Uterus (tissue), 4 donors: ENCODE results near the gene LINC01488. TPM values are rescaled to one million over a fixed set of nuclear protein-coding genes. Genes with fewer than 3 reads are reported as not detected.

Source experiments
- DNase-seq, 2 donors: peaks; one replicate each; pipeline ENCODE4 v3.0.0-alpha.2; 2019 to 2020
- H3K27ac ChIP-seq, 2 donors: fragments of 200-600 bp; sonication (generic); 1 replicate in 1 of 2; 2 replicates in 1 of 2; pipeline ENCODE4 v1.5.1; 2016 to 2018
- H3K27me3 ChIP-seq, 2 donors: fragments of 200-600 bp; sonication (generic); one replicate each; pipeline ENCODE4 v1.5.1; 2018 to 2019; ENCODE audit warnings: control low read depth in 1 of 2
- H3K36me3 ChIP-seq, 2 donors: fragments of 200-600 bp; sonication (generic); one replicate each; pipeline ENCODE4 v1.5.1; 2019; ENCODE audit warnings: control low read depth in 1 of 2
- H3K4me1 ChIP-seq, 2 donors: fragments of 200-600 bp; sonication (generic); one replicate each; pipeline ENCODE4 v1.5.1; 2018 to 2019; ENCODE audit warnings: control low read depth in 1 of 2
- H3K4me3 ChIP-seq, 2 donors: fragments of 200-600 bp; sonication (generic); 1 replicate in 1 of 2; 2 replicates in 1 of 2; pipeline ENCODE4 v1.5.1; 2018 to 2019; ENCODE audit warnings: mild to moderate bottlenecking in 1 of 2
- H3K9me3 ChIP-seq, 2 donors: fragments of 200-600 bp; sonication (generic); one replicate each; pipeline ENCODE4 v1.5.1; 2019; ENCODE audit warnings: control low read depth in 1 of 2
- CTCF ChIP-seq, 4 experiments: fragments of 200-600 bp in 2 of 4; fragments of 450-650 bp in 2 of 4; sonication (generic) in 2 of 4; IDR thresholded peaks; one replicate each; pipeline ENCODE4 v1.5.1; 2016 to 2019; ENCODE audit warnings: antibody characterized with exemption in 4 of 4, mild to moderate bottlenecking in 2 of 4, moderate library complexity in 1 of 4
- POLR2A ChIP-seq, 2 donors: fragments of 450-650 bp; IDR thresholded peaks; one replicate each; pipeline ENCODE4 v1.6.1; 2016; ENCODE audit warnings: antibody characterized with exemption in 2 of 2, mild to moderate bottlenecking in 1 of 2, moderate library complexity in 1 of 2
- intact Hi-C: fragments of 100-400 bp; cut with DNase I; formaldehyde crosslinking; loops from one replicate; pipeline ENCODE4 v1.15.1; 2023; ENCODE audit warnings: low total_unique reads
- total RNA-seq, 4 donors: library from RNA; depleted of rRNA in 3 of 4; stranded (reverse); fragments of >200 nt in 3 of 4; gene quantifications; one replicate each; pipeline versions ENCODE4 v1.1.0 to v1.2.4, GENCODE V29; 2014 to 2023
- donor health status: DM: yes; HTN: yes; CAD: no.

The LINC01488 gene
- total RNA-seq, 4 donors from 2014 or later, result not detected

DNA sequence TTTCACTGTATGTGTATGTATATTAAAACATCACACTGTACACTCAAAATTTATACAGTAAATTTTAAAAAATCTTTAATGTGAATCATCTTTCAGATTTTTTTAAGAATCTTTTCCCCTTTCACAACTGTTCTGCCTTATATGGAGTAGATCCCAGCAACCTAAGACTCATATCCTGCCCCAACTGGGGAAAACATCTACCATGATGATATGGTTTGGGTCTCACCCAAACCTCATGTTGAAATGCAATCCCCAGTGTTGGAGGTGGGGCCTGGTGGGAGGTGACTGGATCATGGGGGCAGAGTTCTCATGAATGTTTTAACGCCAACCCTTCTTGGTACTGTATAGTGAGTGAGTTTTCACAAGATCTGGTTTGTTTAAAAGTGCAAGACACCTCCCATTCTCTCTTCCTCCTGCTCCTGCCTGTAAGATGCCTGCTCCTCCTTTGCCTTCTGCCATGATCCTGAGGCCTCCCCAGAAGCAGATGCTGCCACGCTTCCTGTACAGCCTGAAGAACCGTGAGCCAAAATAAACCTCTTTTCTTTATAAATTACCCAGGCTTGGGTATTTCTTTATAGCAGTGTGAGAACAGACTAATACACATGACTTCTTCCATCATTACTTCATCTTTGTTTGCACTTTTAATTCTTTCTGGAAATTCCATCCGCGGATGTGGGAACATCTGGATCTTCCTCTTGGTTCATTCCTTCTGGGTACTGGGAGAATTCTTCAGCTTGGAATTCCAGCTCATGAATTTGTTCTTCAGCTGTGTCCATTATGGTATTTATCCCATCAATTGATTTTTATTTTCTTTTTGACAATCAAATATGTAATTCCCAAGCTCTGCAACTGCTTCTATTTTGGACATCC lies 36.9 kb downstream of the LINC01488 start:
- no peak overlapping the region for H3K27ac ChIP-seq
- no peaks in the 10 kb centered on the region for H3K4me1 ChIP-seq
- no peak for DNase-seq
- H3K36me3 ChIP-seq, result no peaks in the 10 kb centered on the region
- intact Hi-C loops, result no loop called here
- H3K4me3 ChIP-seq, result no peak overlapping the region
- no peak for TF ChIP-seq CTCF (IDR thresholded peaks at IDR 0.05)
- TF ChIP-seq POLR2A (IDR thresholded peaks at IDR 0.05), result no peak
- H3K9me3 ChIP-seq, result no peaks in the 10 kb centered on the region
- H3K27me3 ChIP-seq, result no peaks in the 10 kb centered on the region

- Histone ChIP-seq H3K36me3 (no peaks in the 10 kb centered on the region), H3K9me3 (no peaks in the 10 kb centered on the region), H3K27me3 (no peaks in the 10 kb centered on the region), H3K4me1 (no peaks in the 10 kb centered on the region), H3K4me3 (no peak overlapping the region), H3K27ac (no peak overlapping the region)
- no peak for DNase-seq
- intact Hi-C loops, result no loop called here
- no peak for TF ChIP-seq CTCF (IDR thresholded peaks at IDR 0.05)
- no peak for TF ChIP-seq POLR2A (IDR thresholded peaks at IDR 0.05)
These were observed 38.9 kb downstream of the LINC01488 start for GRCh38 chr11:69520186-69520916.

GRCh38 chr11:69521457-69521856 lies 40.0 kb downstream of the LINC01488 start:
- DNase-seq, result no peak
- Histone ChIP-seq H3K4me3 (no peak overlapping the region), H3K36me3 (no peaks in the 10 kb centered on the region), H3K4me1 (no peaks in the 10 kb centered on the region), H3K27me3 (no peaks in the 10 kb centered on the region), H3K27ac (no peak overlapping the region), H3K9me3 (no peaks in the 10 kb centered on the region)
- TF ChIP-seq CTCF (IDR thresholded peaks at IDR 0.05), result no peak
- intact Hi-C loops, result no loop called here

DNA sequence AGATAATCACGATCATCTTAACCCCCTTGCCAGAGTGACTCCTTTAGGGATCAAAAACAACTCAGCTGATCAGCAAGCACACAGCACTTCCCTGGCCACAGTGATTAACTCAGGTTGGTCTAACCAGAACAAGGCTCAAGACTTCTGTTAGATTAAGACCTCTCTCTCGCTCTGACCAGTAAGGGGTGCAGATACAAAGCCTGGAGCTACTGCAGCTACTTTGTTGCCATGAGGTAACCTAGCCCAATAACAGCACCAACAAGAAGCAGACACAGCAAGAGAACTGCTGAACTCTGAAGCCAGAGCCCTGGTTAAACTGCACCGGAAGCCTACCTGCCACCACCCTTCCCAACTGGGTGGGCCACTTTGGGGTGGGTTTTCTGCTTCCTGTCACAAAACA lies 42.0 kb downstream of the LINC01488 start:
- Histone ChIP-seq H3K4me1 (no peaks in the 10 kb centered on the region), H3K4me3 (no peak overlapping the region), H3K9me3 (no peaks in the 10 kb centered on the region), H3K36me3 (no peaks in the 10 kb centered on the region), H3K27me3 (no peaks in the 10 kb centered on the region), H3K27ac (no peak overlapping the region)
- intact Hi-C loops, result no loop called here
- no peak for DNase-seq
- TF ChIP-seq POLR2A (IDR thresholded peaks at IDR 0.05), result no peak
- TF ChIP-seq CTCF (IDR thresholded peaks at IDR 0.05), result no peak

- Histone ChIP-seq H3K27ac (no peak overlapping the region), H3K4me1 (no peaks in the 10 kb centered on the region), H3K36me3 (no peaks in the 10 kb centered on the region), H3K4me3 (no peak overlapping the region), H3K9me3 (no peaks in the 10 kb centered on the region), H3K27me3 (no peaks in the 10 kb centered on the region)
- TF ChIP-seq CTCF (IDR thresholded peaks at IDR 0.05), result no peak
- intact Hi-C loops, result no loop called here
- DNase-seq, result no peak
These were observed 42.9 kb downstream of the LINC01488 start for GRCh38 chr11:69524291-69524882.
